Stimulated activated CD4-positive, alpha-beta T cell treated with anti-CD3 and anti-CD28 coated beads, Interleukin-2, amount 100 ng/mL, for 48 hours (primary cell): ENCODE results near the gene PBX3.
"Not testable (repeated sequence)": the region's sequence is repeated elsewhere in the genome, so short reads cannot be mapped to it uniquely, and the experiment has no call there.

Experiments used
- DNase-seq, 2 donors: peaks; one replicate each; pipeline ENCODE4 v3.0.0-alpha.2; 2020

PBX3 gene

GRCh38 chr9:125778538-125779219 lies 31.5 kb downstream of the PBX3 start:
- DNase-seq = not testable (repeated sequence)

- DNase-seq = not testable (repeated sequence)
Observed at GRCh38 chr9:125779220-125779565, 32.0 kb downstream of the PBX3 start.

DNA sequence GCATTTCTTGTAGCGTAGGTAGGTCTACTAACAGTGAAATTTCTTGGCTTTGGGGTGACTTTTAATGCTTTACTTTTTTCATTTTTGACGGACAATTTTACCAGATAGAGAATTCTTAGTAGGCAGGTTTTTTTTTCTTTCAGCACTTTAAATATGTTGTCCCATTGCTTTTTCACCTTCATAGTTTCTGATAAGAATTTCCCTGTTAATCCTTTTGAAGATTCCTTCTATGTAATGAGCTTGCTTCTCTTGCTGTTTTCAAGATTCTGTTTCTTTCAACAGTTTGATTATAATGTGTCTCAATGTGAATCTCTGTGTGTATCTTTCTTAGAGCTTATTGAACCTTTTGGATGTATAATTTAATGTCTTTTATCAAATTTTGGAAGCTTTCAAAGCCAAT lies 35.5 kb downstream of the PBX3 start:
- DNase-seq = no peak

DNA sequence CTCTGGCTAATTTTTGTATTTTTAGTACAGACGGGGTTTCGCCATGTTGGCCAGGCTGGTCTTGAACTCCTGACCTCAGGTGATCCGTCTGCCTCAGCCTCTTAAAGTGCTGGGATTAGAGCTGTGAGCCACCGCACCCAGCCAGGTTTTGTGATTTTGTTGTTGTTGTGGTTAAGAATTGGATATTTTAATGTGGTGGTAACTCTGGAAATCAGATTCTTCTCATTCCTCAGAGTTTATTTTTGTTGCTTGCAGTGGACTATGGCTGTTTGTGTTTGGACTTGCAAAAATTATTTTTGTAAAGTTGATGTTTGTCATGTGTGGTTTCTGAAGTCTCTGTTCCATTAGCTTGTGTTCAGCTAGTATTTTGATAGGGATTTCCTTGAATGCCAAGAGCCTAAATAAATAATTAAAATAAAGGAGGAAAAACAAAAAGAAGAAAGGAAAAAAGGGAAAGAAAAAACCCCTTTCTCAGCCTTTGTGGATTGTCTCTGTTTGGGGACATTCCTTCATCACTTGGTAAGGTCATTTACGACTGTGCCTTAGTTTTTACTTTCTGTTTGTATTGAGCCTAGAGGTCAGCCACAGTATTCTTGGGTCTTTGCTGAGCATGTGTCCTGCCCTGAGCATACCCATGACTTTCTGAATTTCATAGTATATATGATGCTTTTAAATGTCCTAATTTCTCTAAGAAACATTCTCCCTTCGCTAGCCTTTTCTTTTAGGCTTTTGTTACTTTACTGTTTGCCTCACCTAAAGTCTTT lies 37.3 kb downstream of the PBX3 start:
- DNase-seq = no peak

GRCh38 chr9:125785248-125785751 lies 38.1 kb downstream of the PBX3 start:
- peak; percentile 7 to 24 for DNase-seq

- no peak for DNase-seq
Observed at GRCh38 chr9:125787715-125788114, 40.5 kb downstream of the PBX3 start.

- no peak for DNase-seq
Observed at GRCh38 chr9:125789196-125789595, 42.0 kb downstream of the PBX3 start.

- DNase-seq = no peak
Observed at GRCh38 chr9:125794708-125795107, 47.5 kb downstream of the PBX3 start.

GRCh38 chr9:125795970-125796596 lies 48.9 kb downstream of the PBX3 start:
- no peak for DNase-seq

DNA sequence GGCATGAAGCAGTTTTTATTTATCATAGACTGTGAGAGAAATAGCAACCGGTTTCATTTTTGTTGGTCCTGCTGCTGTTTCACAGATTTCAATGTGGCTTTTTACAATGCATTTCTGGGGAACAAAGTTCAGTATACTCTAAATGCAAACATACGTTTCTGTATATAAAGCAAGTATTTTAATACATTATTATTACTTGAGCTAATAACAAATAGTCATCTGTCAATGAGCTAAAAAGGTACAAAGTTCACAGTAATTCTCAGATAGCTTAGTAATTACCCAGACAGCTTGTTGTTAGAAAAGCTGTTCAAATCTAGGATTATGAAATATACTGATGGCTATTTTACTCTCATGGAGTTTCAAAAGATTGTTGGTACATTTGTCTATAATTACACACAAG lies 50.8 kb downstream of the PBX3 start:
- DNase-seq = no peak

GRCh38 chr9:125803526-125803925 lies 56.4 kb downstream of the PBX3 start:
- no peak for DNase-seq

DNA sequence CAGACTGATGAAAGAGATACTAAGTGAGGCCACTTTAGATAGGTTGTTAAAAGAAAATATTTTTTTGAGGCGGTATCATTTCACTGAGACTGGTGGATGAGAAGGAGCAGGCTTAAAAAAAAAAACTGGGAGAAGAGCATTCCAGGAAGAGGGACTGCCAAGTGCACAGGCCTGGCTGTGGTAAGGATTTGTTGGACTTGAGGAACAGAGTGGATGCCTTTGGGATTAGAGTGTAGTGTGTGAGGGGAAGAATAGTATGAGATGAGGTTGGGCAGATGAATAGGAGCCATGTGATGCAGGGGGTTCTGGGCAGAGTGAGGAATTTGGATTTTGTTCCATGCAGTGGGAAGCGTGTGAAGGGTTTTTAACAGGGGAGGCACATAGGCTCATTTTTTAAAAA lies 57.9 kb downstream of the PBX3 start:
- no peak for DNase-seq

- no peak for DNase-seq
Observed at GRCh38 chr9:125805586-125805985, 58.4 kb downstream of the PBX3 start.

- DNase-seq = no peak
Observed at GRCh38 chr9:125807079-125807478, 59.9 kb downstream of the PBX3 start.

GRCh38 chr9:125810161-125810560 lies 63.0 kb downstream of the PBX3 start:
- DNase-seq = no peak

DNA sequence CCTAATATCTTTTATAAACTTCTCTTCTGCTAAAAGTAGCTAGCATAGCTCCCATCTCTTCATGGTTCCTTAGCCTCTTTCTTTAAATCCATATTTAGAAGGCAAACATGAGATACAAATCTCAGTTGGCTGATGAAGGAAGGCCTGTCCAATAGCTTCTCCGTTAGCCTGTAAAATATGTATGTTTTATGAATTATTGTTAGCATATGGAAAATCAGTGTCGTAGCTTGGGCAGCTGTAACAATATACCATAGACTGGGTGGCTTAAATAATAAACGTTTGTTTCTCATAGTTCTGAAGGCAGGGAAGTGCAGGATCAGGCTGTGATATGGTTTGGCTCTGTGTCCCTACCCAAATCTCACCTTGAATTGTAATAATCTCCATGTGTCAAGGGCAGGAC lies 63.8 kb downstream of the PBX3 start:
- no peak for DNase-seq

GRCh38 chr9:125812403-125812802 lies 65.2 kb downstream of the PBX3 start:
- no peak for DNase-seq

- no peak for DNase-seq
Observed at GRCh38 chr9:125815568-125815967, 68.4 kb downstream of the PBX3 start.

DNA sequence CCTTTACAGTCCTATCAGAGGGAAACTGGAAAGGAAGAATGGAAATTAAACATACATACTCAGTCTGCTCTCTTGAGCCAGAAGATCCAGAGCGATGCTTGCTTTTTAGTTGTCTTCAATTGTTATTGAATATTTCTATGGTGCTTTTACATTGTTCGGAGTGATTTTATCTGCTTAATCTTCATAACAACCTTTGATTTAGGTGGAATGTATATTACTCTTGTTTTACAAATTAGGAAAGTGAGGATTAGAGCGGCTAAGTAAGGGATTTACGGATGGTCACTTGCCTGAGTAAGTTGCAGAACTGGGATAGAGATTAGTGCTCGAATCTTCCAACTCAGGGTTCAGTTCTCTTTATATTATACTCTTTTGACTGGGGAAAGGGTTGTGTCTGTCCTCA lies 69.1 kb downstream of the PBX3 start:
- no peak for DNase-seq

DNA sequence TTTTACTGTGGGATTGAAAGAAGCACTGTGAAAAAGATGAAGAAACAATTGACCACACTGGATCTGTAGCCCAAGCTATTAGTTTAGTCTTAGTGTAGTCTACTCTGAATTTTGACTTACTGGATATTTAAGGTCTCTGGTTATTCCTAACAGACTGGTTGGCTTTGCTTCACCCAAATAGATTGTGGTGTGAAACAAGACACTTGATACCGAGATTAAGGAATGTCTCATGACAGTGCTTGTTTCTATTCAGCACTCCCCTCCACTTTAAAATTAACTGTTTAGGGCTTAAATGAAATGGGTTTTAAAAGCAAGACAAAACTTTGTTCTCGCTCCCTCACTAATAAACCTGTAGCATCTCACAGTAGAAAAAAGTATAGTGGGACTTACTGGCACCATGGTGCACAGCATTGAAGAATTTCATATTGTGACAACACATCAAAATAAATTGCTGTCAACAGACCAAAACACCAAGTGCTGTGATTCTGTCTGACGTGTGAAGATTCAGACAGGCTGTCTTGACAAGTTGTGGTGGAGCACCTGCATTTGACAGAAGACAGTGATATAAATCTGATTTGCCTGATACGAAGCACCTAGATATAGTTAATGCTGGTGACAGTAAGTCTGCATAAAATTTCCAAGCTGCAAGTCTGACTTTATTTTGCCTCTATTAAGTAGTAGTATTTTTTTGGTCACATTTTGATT lies 73.1 kb downstream of the PBX3 start:
- no peak for DNase-seq

- no peak for DNase-seq
Observed at GRCh38 chr9:125821078-125821477, 73.9 kb downstream of the PBX3 start.

DNA sequence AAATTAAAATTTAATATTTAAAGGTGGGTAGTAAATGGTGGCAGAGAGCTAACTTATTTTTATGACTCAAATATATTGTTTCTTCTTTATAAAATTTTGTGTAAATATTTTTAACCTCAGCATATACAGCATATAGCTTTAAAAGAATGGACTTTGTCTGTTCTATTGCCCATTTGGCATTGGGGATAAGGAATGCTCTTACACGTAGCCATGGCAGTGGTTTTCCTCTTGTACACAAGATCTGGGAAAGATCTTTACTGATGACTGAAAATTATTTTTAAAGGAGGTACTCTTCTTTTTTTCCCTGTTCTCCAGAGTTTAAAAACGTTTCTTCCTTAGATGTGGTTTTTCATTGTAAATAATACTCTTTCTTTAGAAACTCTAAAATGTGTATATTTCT lies 75.0 kb downstream of the PBX3 start:
- no peak for DNase-seq

DNA sequence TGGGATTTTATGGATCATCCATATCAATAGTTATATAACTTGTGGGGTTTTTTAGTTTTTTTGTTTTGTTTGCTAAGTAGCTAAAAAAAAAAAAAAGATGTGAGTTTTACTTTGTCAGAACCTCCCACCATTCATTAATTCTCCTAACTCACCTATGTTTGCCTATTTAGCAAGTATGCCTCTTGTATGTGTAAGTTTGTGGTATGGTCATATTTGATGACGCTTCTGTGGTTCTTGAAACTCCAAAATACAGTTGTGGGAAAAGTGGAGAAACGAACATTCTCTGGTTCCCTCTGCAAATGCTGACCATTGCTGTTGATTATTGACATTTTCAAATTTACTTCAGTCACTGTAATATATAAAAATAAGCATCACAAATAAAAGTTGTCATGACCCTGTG lies 75.7 kb downstream of the PBX3 start:
- no peak for DNase-seq
